HG03354 (cell line): ENCODE measurements around the gene PPFIA3.
"Not testable (repeated sequence)": the region's sequence is repeated elsewhere in the genome, so short reads cannot be mapped to it uniquely, and the experiment has no call there.

ENCODE experiments used
- ATAC-seq: cut with Tn5 transposase; IDR thresholded peaks from one replicate; pipeline ENCODE4 v1.9.1; 2021; ENCODE audit warnings: mild to moderate bottlenecking; ENCODE audit not compliant: unreplicated experiment, poor library complexity, severe bottlenecking

The PPFIA3 gene

GRCh38 chr19:49165865-49166301 lies 46.5 kb downstream of the PPFIA3 start:
- ATAC-seq, result no peak

- no peak for ATAC-seq
Measured at GRCh38 chr19:49167857-49168409, 48.6 kb downstream of the PPFIA3 start.

- ATAC-seq, result no peak
Measured at GRCh38 chr19:49168421-49168820, 49.1 kb downstream of the PPFIA3 start.

- no peak for ATAC-seq
Measured at GRCh38 chr19:49173198-49173597, 53.9 kb downstream of the PPFIA3 start.

GRCh38 chr19:49180659-49181058 lies 61.3 kb downstream of the PPFIA3 start:
- no peak for ATAC-seq

GRCh38 chr19:49182010-49182847 lies 62.9 kb downstream of the PPFIA3 start:
- ATAC-seq, result not testable (repeated sequence)

GRCh38 chr19:49182848-49183375 lies 63.6 kb downstream of the PPFIA3 start:
- ATAC-seq, result no peak

GRCh38 chr19:49186108-49186507 lies 66.8 kb downstream of the PPFIA3 start:
- ATAC-seq, result no peak

- ATAC-seq, result no peak
Measured at GRCh38 chr19:49188626-49189200, 69.4 kb downstream of the PPFIA3 start.

GRCh38 chr19:49189259-49189658 lies 69.9 kb downstream of the PPFIA3 start:
- ATAC-seq, result no peak

GRCh38 chr19:49190781-49191180 lies 71.4 kb downstream of the PPFIA3 start:
- no peak for ATAC-seq

GRCh38 chr19:49193822-49194394 lies 74.6 kb downstream of the PPFIA3 start:
- no peak for ATAC-seq

- no peak for ATAC-seq
Measured at GRCh38 chr19:49194408-49194807, 75.1 kb downstream of the PPFIA3 start.

GRCh38 chr19:49196527-49197240 lies 77.3 kb downstream of the PPFIA3 start:
- ATAC-seq, result no peak

GRCh38 chr19:49200238-49200862 lies 81.0 kb downstream of the PPFIA3 start:
- ATAC-seq, result no peak
